Small intestine (tissue), 7 donors: Measurements from ENCODE around the gene NKG7. TPM values are rescaled to one million over a fixed set of nuclear protein-coding genes. Genes with fewer than 3 reads are reported as not detected.
A peak's percentile ranks its signal among the peaks of the same experiment; 100 is the strongest.
"Not testable (repeated sequence)": the region's sequence is repeated elsewhere in the genome, so short reads cannot be mapped to it uniquely, and the experiment has no call there.

Experiments used
- DNase-seq, 2 donors: peaks; one replicate each; pipeline versions ENCODE4 v3.0.0 to v3.0.0-alpha.2; 2013
- FAIRE-seq: peaks from 2 replicates; lab custom pipeline; 2012; peaks lifted over from hg19 to GRCh38; lab: Jason Lieb, UNC
- H3K27ac ChIP-seq, 3 donors: one replicate each; pipeline ENCODE4 v1.5.1; 2013; ENCODE audit warnings: low read length in 2 of 3, mild to moderate bottlenecking in 2 of 3, control low read depth in 1 of 3, inconsistent platforms in 1 of 3, low read depth in 1 of 3, moderate library complexity in 1 of 3
- H3K27me3 ChIP-seq, 3 donors: one replicate each; pipeline ENCODE4 v1.6.1; 2013; ENCODE audit warnings: low read length in 3 of 3, inconsistent platforms in 1 of 3; ENCODE audit not compliant: control insufficient read depth in 3 of 3, insufficient read depth in 3 of 3
- H3K36me3 ChIP-seq, 3 donors: one replicate each; pipeline ENCODE4 v1.6.1; 2013; ENCODE audit warnings: low read length in 3 of 3, inconsistent platforms in 1 of 3, low read depth in 1 of 3, mild to moderate bottlenecking in 1 of 3, moderate library complexity in 1 of 3; ENCODE audit not compliant: control insufficient read depth in 3 of 3, insufficient read depth in 2 of 3
- H3K4me1 ChIP-seq, 3 donors: one replicate each; pipeline ENCODE4 v1.6.1; 2013; ENCODE audit warnings: low read length in 2 of 3, inconsistent platforms in 1 of 3, low read depth in 1 of 3, mild to moderate bottlenecking in 1 of 3, moderate library complexity in 1 of 3; ENCODE audit not compliant: control insufficient read depth in 3 of 3, insufficient read depth in 2 of 3
- H3K4me3 ChIP-seq, 3 donors: one replicate each; pipeline ENCODE4 v1.5.1; 2013; ENCODE audit warnings: low read length in 3 of 3, control low read depth in 1 of 3, inconsistent platforms in 1 of 3, low read depth in 1 of 3, mild to moderate bottlenecking in 1 of 3, moderate library complexity in 1 of 3
- H3K9me3 ChIP-seq, 2 donors: one replicate each; pipeline ENCODE4 v1.6.1; 2013; ENCODE audit warnings: low read depth in 1 of 2, low read length in 1 of 2; ENCODE audit not compliant: control insufficient read depth in 2 of 2, insufficient read depth in 1 of 2
- WGBS, 3 donors: extraction: QIAGEN DNeasy Blood & Tissue Kit; methylation state at CpG; one replicate each; pipeline ENCODE4 v1.1.7; 2013; 5-methylcytosine and 5-hydroxymethylcytosine counted together
- polyA plus RNA-seq, 4 donors: library from polyadenylated mRNA; stranded (reverse) in 3 of 4; unstranded in 1 of 4; fragments of 200-250 nt in 3 of 4; fragments of 120-200 nt in 1 of 4; gene quantifications; one replicate each; pipeline versions ENCODE4 v1.2.1 to v1.2.3, GENCODE V29; 2013
- donor health status: healthy with polysubstance abuse.
- donor health status: control.
- donor health status: control.
- donor health status: Bipolar disorder and iron deficiency.
- donor health status: healthy.

Gene NKG7
- polyA plus RNA-seq, 4 donors, result 3.6 to 6.7 (median 5.5) TPM

DNA sequence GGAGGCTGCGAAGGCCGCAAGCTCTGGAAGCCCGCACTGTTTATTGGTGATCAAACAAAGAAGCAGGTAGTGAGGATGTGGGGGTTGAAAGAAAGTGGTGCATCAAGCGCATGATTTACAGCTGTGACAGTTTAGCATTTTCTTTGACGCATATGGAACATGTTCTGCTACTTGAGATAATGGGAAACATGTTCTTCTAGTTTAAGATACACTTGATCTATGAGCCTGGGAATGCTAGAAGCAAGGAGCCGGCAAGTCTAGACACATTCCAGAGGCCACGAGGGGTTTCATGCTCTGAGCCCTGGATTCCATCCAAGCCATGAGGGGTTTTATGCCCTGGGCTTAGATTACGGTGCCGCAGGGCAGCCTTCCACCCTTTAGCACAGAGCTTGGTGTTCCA, 25.0 kb upstream of the NKG7 start:
- 66 to 87% (median 87%) methylated on average over 9 of the region's 9 CpGs for WGBS, 3 donors
- H3K27me3 ChIP-seq, H3K4me1 ChIP-seq, DNase-seq, FAIRE-seq, H3K4me3 ChIP-seq, H3K36me3 ChIP-seq, H3K27ac ChIP-seq, H3K9me3 ChIP-seq: not testable (repeated sequence)

DNA sequence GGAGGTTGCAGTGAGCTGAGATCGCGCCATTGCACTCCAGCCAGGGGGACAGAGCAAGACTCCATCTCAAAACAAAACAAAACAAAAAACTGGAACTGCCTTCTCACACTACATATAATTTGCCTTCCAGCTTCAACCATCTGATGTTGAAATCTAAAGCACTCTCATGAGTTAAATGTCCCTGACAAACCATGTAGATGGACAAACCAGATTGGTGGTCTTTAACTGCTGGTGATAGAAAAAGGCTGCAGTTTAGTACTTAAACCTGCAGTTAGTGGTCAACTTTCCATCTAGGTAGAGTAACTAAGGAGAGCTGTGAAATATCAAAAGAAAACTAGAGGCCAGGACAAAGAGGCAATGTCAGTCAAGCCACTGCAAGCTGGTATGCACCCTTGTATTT, 23.7 kb upstream of the NKG7 start:
- DNase-seq, result no peak
- 97 to 100% (median 97%) methylated on average over 2 of the region's 2 CpGs for WGBS, 3 donors
- no peak for FAIRE-seq
- Histone ChIP-seq H3K36me3 (no peaks in the 10 kb centered on the region), H3K27me3 (no peaks in the 10 kb centered on the region), H3K9me3 (peaks cover 0 to under 1% of the 10 kb centered on the region in 2 donors), H3K27ac (no peak overlapping the region), H3K4me3 (no peak overlapping the region), H3K4me1 (peaks cover 2 to 8% (median 3%) of the 10 kb centered on the region in 3 donors)

DNA sequence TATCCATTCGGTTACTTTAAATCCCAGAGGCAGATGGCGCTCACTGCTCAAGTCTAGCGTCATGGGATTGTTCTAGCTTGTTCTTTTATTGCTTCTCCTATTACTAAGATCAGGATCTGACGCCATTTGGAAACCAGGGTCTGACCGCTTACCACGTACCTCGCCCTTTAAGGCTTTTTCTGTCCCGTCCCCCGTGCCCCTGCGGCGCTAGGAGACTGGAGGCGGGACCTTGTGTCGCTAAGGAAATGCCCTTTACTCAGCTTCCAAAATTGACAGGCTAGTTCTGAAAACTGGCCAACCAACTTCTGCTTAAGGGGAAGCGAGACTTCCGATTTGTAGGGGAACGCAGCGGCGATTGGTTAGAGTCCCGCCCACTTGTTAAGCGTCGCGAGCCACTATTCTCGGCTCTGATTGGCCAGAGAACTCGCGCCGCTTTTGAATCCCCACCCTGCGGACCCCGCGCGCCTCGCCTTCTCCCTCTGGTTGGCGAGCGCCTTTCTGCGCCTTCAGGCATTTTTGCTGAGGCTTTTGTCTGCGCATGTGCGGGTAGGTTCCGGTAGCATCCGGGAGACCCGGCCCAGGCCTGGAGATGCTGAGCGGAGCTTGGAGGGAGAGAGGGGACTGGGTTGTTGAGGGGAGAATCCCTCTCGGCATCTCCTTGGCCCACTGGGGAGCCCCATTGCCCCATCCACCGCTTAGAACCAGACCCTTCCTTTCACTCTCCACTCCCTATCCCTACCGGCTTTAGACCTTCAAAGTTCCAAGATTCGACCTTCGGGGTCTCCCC, 21.8 kb upstream of the NKG7 start:
- peak; percentile 96 to 99 for DNase-seq
- Histone ChIP-seq H3K4me3 (peak overlapping the region in 2 of 3 donors; percentile 39 to 54), H3K9me3 (no peaks in the 10 kb centered on the region), H3K4me1 (peaks cover 2 to 11% (median 3%) of the 10 kb centered on the region in 3 donors), H3K27me3 (no peaks in the 10 kb centered on the region), H3K27ac (peak overlapping the region; percentile 15 to 80 (median 73)), H3K36me3 (no peaks in the 10 kb centered on the region)
- FAIRE-seq, result no peak
- 2 to 3% (median 2%) methylated on average over 45 of the region's 45 CpGs for WGBS, 3 donors

DNA sequence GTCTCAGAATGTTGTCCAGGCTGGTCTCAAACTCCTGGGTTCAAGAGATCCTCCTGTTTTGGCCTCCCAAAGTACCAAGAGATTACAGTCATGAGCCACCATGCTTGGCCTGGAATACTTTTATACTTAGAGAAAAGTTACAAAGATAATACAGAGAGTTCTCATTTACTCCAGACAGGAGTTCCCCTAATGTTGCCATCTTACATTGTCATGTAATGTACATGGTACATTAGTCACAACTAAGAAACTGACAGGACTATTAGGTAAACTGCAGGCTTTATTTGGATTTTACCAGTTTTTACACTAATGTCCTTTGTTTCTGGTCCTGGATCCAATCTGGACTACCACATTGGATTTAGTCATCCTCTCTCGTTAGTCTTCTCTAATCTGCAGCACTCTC, 20.2 kb upstream of the NKG7 start:
- no peak for FAIRE-seq
- Histone ChIP-seq H3K4me3 (no peak overlapping the region), H3K4me1 (peaks cover 2 to 23% (median 3%) of the 10 kb centered on the region in 3 donors), H3K36me3 (no peaks in the 10 kb centered on the region), H3K9me3 (no peaks in the 10 kb centered on the region), H3K27ac (no peak overlapping the region), H3K27me3 (no peaks in the 10 kb centered on the region)
- 93 to 95% (median 95%) methylated on average over 1 of the region's 1 CpG for WGBS, 3 donors
- DNase-seq, result no peak

DNA sequence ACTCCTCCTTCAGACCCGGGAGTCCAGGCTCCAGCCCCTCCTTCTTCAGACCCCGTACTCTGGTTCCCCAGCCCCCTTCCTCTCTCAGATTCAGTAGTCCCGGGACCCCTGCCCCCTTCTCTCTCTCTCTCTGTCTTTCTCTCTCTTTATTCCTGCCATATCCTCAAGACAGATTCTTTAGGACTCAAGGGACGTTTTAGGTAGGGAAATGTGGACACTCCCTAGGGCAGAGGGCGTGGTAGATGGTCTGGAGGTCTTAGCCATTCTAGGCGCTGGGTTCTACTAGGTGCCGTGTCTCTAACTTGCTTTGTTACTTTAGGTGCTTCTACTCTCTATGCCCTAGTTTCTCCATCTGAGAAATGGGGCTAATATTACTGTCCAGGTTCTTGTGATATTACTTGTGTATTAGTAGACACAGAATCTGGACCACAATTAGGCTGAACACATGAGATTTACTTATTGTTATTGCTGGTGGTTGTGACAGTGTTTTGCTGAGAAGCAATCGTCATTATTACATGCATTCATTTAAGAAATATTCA, 18.7 kb upstream of the NKG7 start:
- H3K27me3 ChIP-seq, result no peaks in the 10 kb centered on the region
- H3K36me3 ChIP-seq, result no peaks in the 10 kb centered on the region
- 59 to 64% (median 64%) methylated on average over 8 of the region's 8 CpGs for WGBS, 3 donors
- peaks cover 2 to 23% (median 3%) of the 10 kb centered on the region in 3 donors for H3K4me1 ChIP-seq
- peak overlapping the region in 1 of 3 donors; percentile 49 for H3K4me3 ChIP-seq
- H3K27ac ChIP-seq, result peak overlapping the region in 1 of 3 donors; percentile 81
- no peak for FAIRE-seq
- no peak for DNase-seq
- no peaks in the 10 kb centered on the region for H3K9me3 ChIP-seq

DNA sequence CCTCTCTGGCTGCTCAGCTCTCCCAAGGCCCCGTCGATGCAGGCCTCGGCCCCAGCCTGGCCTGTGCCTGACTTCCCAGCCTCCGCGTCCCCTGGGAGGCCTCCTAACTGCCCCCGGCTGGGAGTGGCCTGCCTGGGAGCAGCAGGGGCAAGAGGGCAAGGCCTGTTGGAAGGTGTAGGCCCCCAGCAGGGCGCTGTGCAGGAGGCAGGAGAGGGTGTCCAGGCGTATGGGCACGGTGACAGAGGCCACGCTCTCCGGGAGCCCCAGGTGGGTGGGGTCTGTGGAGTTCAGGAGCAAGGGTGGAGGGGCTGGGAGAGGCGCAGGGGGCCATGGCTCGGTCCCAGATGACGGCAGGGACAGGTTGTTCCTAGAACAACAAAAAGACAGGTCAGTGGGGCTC, 16.7 kb upstream of the NKG7 start:
- FAIRE-seq, result no peak
- WGBS, 3 donors, result 63 to 73% (median 69%) methylated on average over 13 to 14 of the region's 14 CpGs

DNA sequence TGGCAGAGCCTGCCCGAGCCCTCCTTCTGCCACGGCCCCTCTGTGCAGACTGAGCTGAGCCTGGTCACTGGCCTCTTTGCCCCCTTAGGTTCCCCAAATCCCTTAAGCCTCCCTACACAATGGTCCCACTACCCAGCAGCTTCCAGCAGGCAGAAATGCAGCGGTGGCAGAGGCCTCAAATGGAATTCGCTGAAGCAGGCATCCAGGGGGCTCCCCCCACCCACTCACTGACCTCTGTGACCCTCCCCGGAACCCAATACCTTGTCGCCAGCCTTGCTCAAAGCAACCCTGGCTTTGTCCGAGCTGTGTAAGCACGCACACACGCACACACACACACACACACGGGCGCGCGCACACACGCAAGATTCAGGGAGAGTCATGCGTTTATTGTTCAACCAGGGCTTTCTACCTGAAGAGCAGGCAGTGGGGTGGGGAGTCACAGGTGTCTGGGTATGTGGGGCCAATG, 15.5 kb upstream of the NKG7 start, which contains the start of gene LIM2:
Gene LIM2, minus strand, starts transcription at position 51 of the 466 bp plus-strand sequence. CDS start 531 bp downstream, outside the sequence.
- FAIRE-seq (no peak), DNase-seq (no peak)
- no peaks in the 10 kb centered on the region for H3K36me3 ChIP-seq
- H3K27ac ChIP-seq, result peak within 1 kb of the TSS in 1 of 3 donors; percentile 81
- H3K4me1 ChIP-seq, result peaks cover 0 to 15% (median 0%) of the 10 kb centered on the region in 3 donors
- no peaks in the 10 kb centered on the region for H3K27me3 ChIP-seq
- no peaks in the 10 kb centered on the region for H3K9me3 ChIP-seq
- 83 to 91% (median 88%) methylated on average over 15 of the region's 15 CpGs for WGBS, 3 donors
- no peak within 1 kb of the TSS for H3K4me3 ChIP-seq

More for the DNA sequence above, 16.7 kb upstream of the NKG7 start:
- H3K27me3 ChIP-seq, result no peaks in the 10 kb centered on the region
- H3K4me1 ChIP-seq, result peaks cover 0 to 17% (median 0%) of the 10 kb centered on the region in 3 donors
- no peaks in the 10 kb centered on the region for H3K36me3 ChIP-seq
- no peaks in the 10 kb centered on the region for H3K9me3 ChIP-seq
- H3K4me3 ChIP-seq, result peak overlapping the region in 1 of 3 donors; percentile 49
- peak in 1 of 2 donors; percentile 80 for DNase-seq
- peak overlapping the region in 1 of 3 donors; percentile 81 for H3K27ac ChIP-seq

DNA sequence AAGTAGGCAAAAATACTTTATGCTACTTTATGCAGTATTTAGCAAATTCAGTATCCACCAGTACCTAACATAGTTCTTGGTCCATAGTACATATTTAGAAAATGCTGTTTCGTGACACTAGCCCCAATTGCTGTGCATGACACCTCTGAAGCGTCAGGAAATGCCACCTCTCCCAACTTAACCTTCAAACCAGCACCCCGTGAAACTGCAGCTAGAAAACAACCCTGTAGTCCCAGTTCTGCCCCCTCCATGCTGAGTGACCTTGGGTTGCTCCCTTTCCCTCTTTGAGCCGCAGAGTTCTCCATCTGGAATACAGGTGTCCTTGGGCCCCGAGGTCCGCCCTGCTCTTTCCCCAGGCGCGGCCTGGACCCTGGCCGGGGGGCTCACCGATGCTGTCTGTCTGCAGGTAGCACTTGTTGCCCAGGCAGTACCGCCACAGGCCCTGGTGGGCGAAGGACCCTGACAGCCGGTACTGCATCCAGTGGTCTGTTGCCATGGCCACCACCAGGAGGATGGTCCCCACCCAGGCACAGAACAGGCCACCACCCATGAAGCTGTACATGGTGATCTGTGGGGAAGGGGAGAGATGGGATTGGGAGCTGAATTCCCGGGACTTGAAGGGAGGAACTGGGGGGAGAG, 14.5 kb upstream of the NKG7 start:
- Histone ChIP-seq H3K4me1 (peaks cover 0 to 15% (median 0%) of the 10 kb centered on the region in 3 donors), H3K9me3 (no peaks in the 10 kb centered on the region), H3K27ac (no peak overlapping the region), H3K36me3 (no peaks in the 10 kb centered on the region), H3K27me3 (no peaks in the 10 kb centered on the region), H3K4me3 (no peak overlapping the region)
- FAIRE-seq, result no peak
- no peak for DNase-seq
- 79 to 83% (median 80%) methylated on average over 14 of the region's 14 CpGs for WGBS, 3 donors
